GM23338 (cell line): ENCODE measurements around the gene BIRC3. TPM values are rescaled to one million over a fixed set of nuclear protein-coding genes. Genes with fewer than 3 reads are reported as not detected.

ENCODE experiments used
- ATAC-seq: fragments of 200-7000 bp; cut with Tn5 transposase; 3 replicates; pipeline ENCODE4 v1.9.1; 2020
- DNase-seq: peaks from one replicate; pipeline ENCODE4 v3.0.0-alpha.2; 2015; ENCODE audit warnings: low spot score
- H2AFZ ChIP-seq: fragments of 200-600 bp; sonication (generic); 2 replicates; pipeline ENCODE4 v1.8.0; 2016; ENCODE audit warnings: antibody characterized with exemption, mild to moderate bottlenecking, moderate library complexity
- H3F3A ChIP-seq: fragments of 200-600 bp; sonication (generic); replicated peaks from 2 replicates; pipeline ENCODE4 v1.8.0; 2017; ENCODE audit warnings: antibody characterized with exemption, mixed run types, low read depth
- H3K27ac ChIP-seq: fragments of 200-600 bp; sonication (generic); 2 replicates; pipeline ENCODE4 v1.6.1; 2016; ENCODE audit warnings: low read depth
- H3K27me3 ChIP-seq: fragments of 200-600 bp; sonication (generic); 2 replicates; pipeline ENCODE4 v1.8.0; 2016; ENCODE audit warnings: mild to moderate bottlenecking, mixed run types, moderate library complexity; ENCODE audit not compliant: insufficient read depth
- H3K36me3 ChIP-seq: fragments of 200-600 bp; sonication (generic); 2 replicates; pipeline ENCODE4 v1.8.0; 2016; ENCODE audit warnings: mild to moderate bottlenecking; ENCODE audit not compliant: insufficient read depth
- H3K4me1 ChIP-seq: fragments of 200-600 bp; sonication (generic); 2 replicates; pipeline ENCODE4 v1.8.0; 2016; ENCODE audit warnings: mild to moderate bottlenecking, moderate library complexity; ENCODE audit not compliant: insufficient read depth
- H3K4me2 ChIP-seq: fragments of 200-600 bp; sonication (generic); 2 replicates; pipeline ENCODE4 v1.7.1; 2017; ENCODE audit warnings: mixed run types
- H3K4me3 ChIP-seq: fragments of 200-600 bp; sonication (generic); 2 replicates; pipeline ENCODE4 v1.6.1; 2016; ENCODE audit warnings: mixed run types
- H3K79me2 ChIP-seq: fragments of 200-600 bp; sonication (generic); replicated peaks from 2 replicates; pipeline ENCODE4 v1.8.0; 2017; ENCODE audit warnings: mild to moderate bottlenecking; ENCODE audit not compliant: insufficient read depth
- H3K9me2 ChIP-seq: fragments of 200-600 bp; sonication (generic); 2 replicates; pipeline ENCODE4 v1.8.0; 2017; ENCODE audit not compliant: insufficient read depth
- H4K20me1 ChIP-seq: fragments of 200-600 bp; sonication (generic); replicated peaks from 2 replicates; pipeline ENCODE4 v1.8.0; 2017; ENCODE audit warnings: mild to moderate bottlenecking; ENCODE audit not compliant: insufficient read depth
- H3K27ac Mint-ChIP-seq: 2 replicates; pipeline ENCODE4 v1.8.0; 2020; ENCODE audit warnings: inconsistent platforms, mild to moderate bottlenecking, moderate library complexity, mixed read lengths
- H3K27me3 Mint-ChIP-seq: 3 replicates; pipeline ENCODE4 v1.8.0; 2022; ENCODE audit warnings: low read depth, mild to moderate bottlenecking, moderate library complexity, mixed read lengths, inconsistent platforms; ENCODE audit not compliant: insufficient read depth, poor library complexity
- H3K36me3 Mint-ChIP-seq: 3 replicates; pipeline ENCODE4 v1.8.0; 2021; ENCODE audit warnings: low read depth, mild to moderate bottlenecking, inconsistent platforms, moderate library complexity, mixed read lengths
- H3K4me1 Mint-ChIP-seq: 3 replicates; pipeline ENCODE4 v1.8.0; 2020; ENCODE audit warnings: mild to moderate bottlenecking, inconsistent platforms, mixed read lengths
- H3K4me3 Mint-ChIP-seq: 3 replicates; pipeline ENCODE4 v1.8.0; 2021; ENCODE audit warnings: moderate library complexity, mild to moderate bottlenecking, inconsistent platforms, mixed read lengths
- H3K9me3 Mint-ChIP-seq: 3 replicates; pipeline ENCODE4 v1.8.0; 2020; ENCODE audit warnings: moderate library complexity, mild to moderate bottlenecking, inconsistent platforms, mixed read lengths
- CREB1 ChIP-seq: fragments of 250-450 bp; sonication (Bioruptor Pico); IDR thresholded peaks from 2 replicates; pipeline ENCODE4 v1.5.0; 2020; ENCODE audit warnings: low read depth, mild to moderate bottlenecking, moderate library complexity
- EZH2 ChIP-seq: fragments of 200-600 bp; sonication (generic); IDR thresholded peaks from one replicate; pipeline ENCODE4 v1.8.0; 2017; ENCODE audit warnings: antibody characterized with exemption, mild to moderate bottlenecking, low read depth; ENCODE audit not compliant: unreplicated experiment
- EZH2phosphoT487 ChIP-seq: fragments of 200-600 bp; sonication (generic); IDR thresholded peaks from one replicate; pipeline ENCODE4 v1.8.1; 2018; ENCODE audit warnings: antibody characterized with exemption; ENCODE audit not compliant: unreplicated experiment
- JUNB ChIP-seq: IDR thresholded peaks from one replicate; pipeline ENCODE4 v1.6.1; 2016; ENCODE audit warnings: antibody characterized with exemption; ENCODE audit not compliant: unreplicated experiment
- NANOG ChIP-seq: IDR thresholded peaks from 2 replicates; pipeline ENCODE4 v1.6.1; 2016; ENCODE audit warnings: antibody characterized with exemption, borderline replicate concordance
- POLR2AphosphoS5 ChIP-seq: IDR thresholded peaks from 2 replicates; pipeline ENCODE4 v1.6.1; 2016; ENCODE audit warnings: antibody characterized with exemption, low read depth
- STAT1 ChIP-seq: IDR thresholded peaks from one replicate; pipeline ENCODE4 v1.6.1; 2016; ENCODE audit warnings: antibody characterized with exemption; ENCODE audit not compliant: unreplicated experiment
- ZNF114 ChIP-seq: fragments of 250-450 bp; sonication (Bioruptor Pico); IDR thresholded peaks from 2 replicates; pipeline ENCODE4 v1.5.0; 2020; ENCODE audit warnings: mild to moderate bottlenecking, moderate library complexity
- ZNF331 ChIP-seq: fragments of 250-450 bp; sonication (Bioruptor Pico); IDR thresholded peaks from 2 replicates; pipeline ENCODE4 v1.5.0; 2020; ENCODE audit warnings: low read depth, mild to moderate bottlenecking, moderate library complexity
- ZNF462 ChIP-seq: fragments of 250-450 bp; sonication (Bioruptor Pico); IDR thresholded peaks from 2 replicates; pipeline ENCODE4 v1.5.0; 2020; ENCODE audit warnings: mild to moderate bottlenecking, moderate library complexity
- polyA plus RNA-seq: library from polyadenylated mRNA; unstranded; fragments of >200 nt; fragmentation: Nextera tagmentation; extraction: Ambion mirVana; gene quantifications from 2 replicates; pipeline ENCODE4 v1.2.1, GENCODE V29; 2016
- total RNA-seq: library from RNA; depleted of rRNA; stranded (reverse); fragments of >200 nt; shearing (Covaris generic); gene quantifications from 2 replicates; pipeline ENCODE4 v1.2.3, GENCODE V29; 2014
- TF ChIP-seq, protein P1 (sequence below): IDR thresholded peaks from 2 replicates; pipeline ENCODE4 v1.6.1; 2016; ENCODE audit warnings: antibody characterized with exemption
- TF ChIP-seq, protein P2 (sequence below): IDR thresholded peaks from one replicate; pipeline ENCODE4 v1.6.1; 2018; ENCODE audit warnings: antibody characterized with exemption; ENCODE audit not compliant: unreplicated experiment
- TF ChIP-seq, protein P3 (sequence below), 2 experiments: fragments of 200-600 bp in 1 of 2; sonication (generic) in 1 of 2; conservative IDR thresholded peaks; 2 replicates each; pipeline versions ENCODE4 v1.5.1 to v1.6.1; 2016 to 2017; ENCODE audit warnings: antibody characterized with exemption in 2 of 2, low read depth in 2 of 2, mild to moderate bottlenecking in 2 of 2, moderate library complexity in 1 of 2

Gene BIRC3
- total and polyA plus RNA-seq, 2 experiments from 2014 or later: 0.03 TPM; not detected in 1

DNA sequence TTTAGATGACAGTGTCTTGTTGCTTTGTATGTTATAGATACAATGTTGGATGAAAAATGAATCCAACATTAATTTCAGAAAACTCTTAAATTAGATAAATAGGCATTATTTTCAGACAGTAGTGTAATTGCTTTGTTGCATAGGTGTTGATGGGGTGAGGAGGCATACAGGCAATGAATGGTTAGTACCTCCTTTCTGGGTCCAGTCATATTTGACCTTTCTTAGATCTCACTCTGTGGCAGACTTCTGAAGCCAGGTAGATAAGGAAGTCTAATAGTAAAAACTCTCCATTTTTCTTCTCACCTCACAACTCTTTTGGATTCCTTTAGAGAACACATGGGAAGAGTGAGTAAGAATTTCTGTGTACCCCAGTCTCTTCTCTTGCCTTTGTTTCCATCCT, 61.5 kb downstream of the BIRC3 start:
- peaks cover 13% of the 10 kb centered on the region for H3K27me3 Mint-ChIP-seq
- no peak overlapping the region for H3K4me3 Mint-ChIP-seq
- DNase-seq: no peak
- peaks cover 24% of the 10 kb centered on the region; the same call in 2 of the 3 replicates for H3K36me3 Mint-ChIP-seq
- H3K9me2 ChIP-seq: no peaks in the 10 kb centered on the region
- TF ChIP-seq CREB1 (CRISPR knock-in tag): no peak
- no peak for TF ChIP-seq POLR2AphosphoS5
- TF ChIP-seq, protein P1, sequence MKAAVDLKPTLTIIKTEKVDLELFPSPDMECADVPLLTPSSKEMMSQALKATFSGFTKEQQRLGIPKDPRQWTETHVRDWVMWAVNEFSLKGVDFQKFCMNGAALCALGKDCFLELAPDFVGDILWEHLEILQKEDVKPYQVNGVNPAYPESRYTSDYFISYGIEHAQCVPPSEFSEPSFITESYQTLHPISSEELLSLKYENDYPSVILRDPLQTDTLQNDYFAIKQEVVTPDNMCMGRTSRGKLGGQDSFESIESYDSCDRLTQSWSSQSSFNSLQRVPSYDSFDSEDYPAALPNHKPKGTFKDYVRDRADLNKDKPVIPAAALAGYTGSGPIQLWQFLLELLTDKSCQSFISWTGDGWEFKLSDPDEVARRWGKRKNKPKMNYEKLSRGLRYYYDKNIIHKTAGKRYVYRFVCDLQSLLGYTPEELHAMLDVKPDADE: no peak
- TF ChIP-seq STAT1: no peak
- TF ChIP-seq, protein P2, sequence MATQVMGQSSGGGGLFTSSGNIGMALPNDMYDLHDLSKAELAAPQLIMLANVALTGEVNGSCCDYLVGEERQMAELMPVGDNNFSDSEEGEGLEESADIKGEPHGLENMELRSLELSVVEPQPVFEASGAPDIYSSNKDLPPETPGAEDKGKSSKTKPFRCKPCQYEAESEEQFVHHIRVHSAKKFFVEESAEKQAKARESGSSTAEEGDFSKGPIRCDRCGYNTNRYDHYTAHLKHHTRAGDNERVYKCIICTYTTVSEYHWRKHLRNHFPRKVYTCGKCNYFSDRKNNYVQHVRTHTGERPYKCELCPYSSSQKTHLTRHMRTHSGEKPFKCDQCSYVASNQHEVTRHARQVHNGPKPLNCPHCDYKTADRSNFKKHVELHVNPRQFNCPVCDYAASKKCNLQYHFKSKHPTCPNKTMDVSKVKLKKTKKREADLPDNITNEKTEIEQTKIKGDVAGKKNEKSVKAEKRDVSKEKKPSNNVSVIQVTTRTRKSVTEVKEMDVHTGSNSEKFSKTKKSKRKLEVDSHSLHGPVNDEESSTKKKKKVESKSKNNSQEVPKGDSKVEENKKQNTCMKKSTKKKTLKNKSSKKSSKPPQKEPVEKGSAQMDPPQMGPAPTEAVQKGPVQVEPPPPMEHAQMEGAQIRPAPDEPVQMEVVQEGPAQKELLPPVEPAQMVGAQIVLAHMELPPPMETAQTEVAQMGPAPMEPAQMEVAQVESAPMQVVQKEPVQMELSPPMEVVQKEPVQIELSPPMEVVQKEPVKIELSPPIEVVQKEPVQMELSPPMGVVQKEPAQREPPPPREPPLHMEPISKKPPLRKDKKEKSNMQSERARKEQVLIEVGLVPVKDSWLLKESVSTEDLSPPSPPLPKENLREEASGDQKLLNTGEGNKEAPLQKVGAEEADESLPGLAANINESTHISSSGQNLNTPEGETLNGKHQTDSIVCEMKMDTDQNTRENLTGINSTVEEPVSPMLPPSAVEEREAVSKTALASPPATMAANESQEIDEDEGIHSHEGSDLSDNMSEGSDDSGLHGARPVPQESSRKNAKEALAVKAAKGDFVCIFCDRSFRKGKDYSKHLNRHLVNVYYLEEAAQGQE: no peak
- TF ChIP-seq JUNB: no peak
- no peak for TF ChIP-seq EZH2phosphoT487
- TF ChIP-seq ZNF114: no peak
- no peak for TF ChIP-seq ZNF331 (CRISPR knock-in tag)
- TF ChIP-seq, protein P3, sequence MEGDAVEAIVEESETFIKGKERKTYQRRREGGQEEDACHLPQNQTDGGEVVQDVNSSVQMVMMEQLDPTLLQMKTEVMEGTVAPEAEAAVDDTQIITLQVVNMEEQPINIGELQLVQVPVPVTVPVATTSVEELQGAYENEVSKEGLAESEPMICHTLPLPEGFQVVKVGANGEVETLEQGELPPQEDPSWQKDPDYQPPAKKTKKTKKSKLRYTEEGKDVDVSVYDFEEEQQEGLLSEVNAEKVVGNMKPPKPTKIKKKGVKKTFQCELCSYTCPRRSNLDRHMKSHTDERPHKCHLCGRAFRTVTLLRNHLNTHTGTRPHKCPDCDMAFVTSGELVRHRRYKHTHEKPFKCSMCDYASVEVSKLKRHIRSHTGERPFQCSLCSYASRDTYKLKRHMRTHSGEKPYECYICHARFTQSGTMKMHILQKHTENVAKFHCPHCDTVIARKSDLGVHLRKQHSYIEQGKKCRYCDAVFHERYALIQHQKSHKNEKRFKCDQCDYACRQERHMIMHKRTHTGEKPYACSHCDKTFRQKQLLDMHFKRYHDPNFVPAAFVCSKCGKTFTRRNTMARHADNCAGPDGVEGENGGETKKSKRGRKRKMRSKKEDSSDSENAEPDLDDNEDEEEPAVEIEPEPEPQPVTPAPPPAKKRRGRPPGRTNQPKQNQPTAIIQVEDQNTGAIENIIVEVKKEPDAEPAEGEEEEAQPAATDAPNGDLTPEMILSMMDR (conservative IDR thresholded peaks at IDR 0.05; ENCODE audit: low read depth in 2 of 2): no peak
- no peak for TF ChIP-seq NANOG
- no peak for TF ChIP-seq EZH2
- TF ChIP-seq ZNF462 (CRISPR knock-in tag): no peak
- no peaks in the 10 kb centered on the region for H4K20me1 ChIP-seq
- H3K9me3 Mint-ChIP-seq: no peaks in the 10 kb centered on the region
- ATAC-seq: no peak
- no peak overlapping the region for H3K27ac ChIP-seq
- H3K27me3 ChIP-seq: no peaks in the 10 kb centered on the region
- H3K27ac Mint-ChIP-seq: no peak overlapping the region
- H3K79me2 ChIP-seq: peaks cover 10% of the 10 kb centered on the region
- no peaks in the 10 kb centered on the region for H3K36me3 ChIP-seq
- H2AFZ ChIP-seq: no peak overlapping the region
- H3F3A ChIP-seq: no peaks in the 10 kb centered on the region
- H3K4me1 Mint-ChIP-seq: peaks cover 16% of the 10 kb centered on the region
- no peak overlapping the region for H3K4me3 ChIP-seq
- H3K4me1 ChIP-seq: peaks cover 12% of the 10 kb centered on the region
- H3K4me2 ChIP-seq: no peak overlapping the region
